ENCODE results near the gene KCND1. TPM values are rescaled to one million over a fixed set of nuclear protein-coding genes. Genes with fewer than 3 reads are reported as not detected.

The KCND1 gene
- polyA plus RNA-seq, 3 donors: 4.9 TPM; not detected in 2

DNA sequence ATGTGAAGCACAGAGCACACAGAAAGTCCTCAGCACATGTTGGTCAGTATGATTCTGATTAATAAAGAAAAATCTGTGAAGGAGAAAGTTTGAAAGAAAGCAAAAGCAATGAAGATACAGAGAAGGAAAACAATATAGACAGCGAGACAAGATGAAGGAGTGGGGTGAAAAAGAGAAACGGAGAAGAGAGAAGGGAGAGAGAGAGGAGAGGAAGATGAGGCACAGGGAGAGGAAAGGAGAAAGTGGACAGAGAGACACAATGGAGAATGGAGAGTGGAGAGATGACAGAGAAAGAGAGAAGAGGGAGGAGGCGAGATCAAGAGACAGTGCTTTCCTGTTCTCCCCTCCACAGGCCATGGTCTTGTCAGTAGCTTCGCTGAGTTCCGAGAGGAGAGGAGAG lies 3.9 kb upstream of the KCND1 start:
- H2AFZ ChIP-seq (ENCODE audit: insufficient read depth, low read depth, low read length, poor library complexity, severe bottlenecking): no peak overlapping the region
- H3K4me3 ChIP-seq (replicated peaks in 1 of 3; ENCODE audit: low read depth in 2 of 3, low read length in 3 of 3): no peak overlapping the region
- no peaks in the 10 kb centered on the region for H3K9me3 ChIP-seq (replicated peaks in 1 of 2; ENCODE audit: control insufficient read depth in 1 of 2, insufficient read depth in 1 of 2, low read length in 2 of 2)
- H3K4me1 ChIP-seq (ENCODE audit: control insufficient read depth in 1 of 2, insufficient read depth in 2 of 2, low read length in 2 of 2): peaks cover 10 to 11% of the 10 kb centered on the region in 2 donors
- H3K79me2 ChIP-seq (ENCODE audit: insufficient read depth, low read length): no peaks in the 10 kb centered on the region
- H3K9ac ChIP-seq (ENCODE audit: insufficient read depth, low read length, poor library complexity, severe bottlenecking): no peak overlapping the region
- 92% methylated on average over 2 of the region's 5 CpGs for WGBS (ENCODE audit: insufficient coverage)
- Mint-ChIP-seq H3K4me3 (no peak overlapping the region), H3K9me3 (no peaks in the 10 kb centered on the region), H3K36me3 (peaks cover 50 to 52% of the 10 kb centered on the region in 2 donors), H3K27ac (peak overlapping the region in 2 of 7 donors; percentile 16 to 48), H3K27me3 (ENCODE audit: low read depth in 3 of 3) (peaks cover 2 to 17% (median 6%) of the 10 kb centered on the region in 3 donors), H3K4me1 (peaks cover 9% of the 10 kb centered on the region)
- H3K4me2 ChIP-seq (replicated peaks; ENCODE audit: extremely low read depth, low read length, poor library complexity, severe bottlenecking): no peak overlapping the region
- H4K20me1 ChIP-seq (ENCODE audit: insufficient read depth, low read length): peaks cover 5% of the 10 kb centered on the region
- TF ChIP-seq CTCF (IDR thresholded peaks at IDR 0.05): no peak
- H3K27ac ChIP-seq (ENCODE audit: low read depth in 1 of 2, low read length in 2 of 2): no peak overlapping the region
- H3K27me3 ChIP-seq (ENCODE audit: control insufficient read depth in 2 of 2, insufficient read depth in 2 of 2, low read length in 2 of 2): peaks cover 0 to 8% of the 10 kb centered on the region in 2 donors
- DNase-seq: no peak
- intact Hi-C loops (cut with micrococcal nuclease): no loop called here
- peaks cover 49 to 60% of the 10 kb centered on the region in 2 donors for H3K36me3 ChIP-seq (replicated peaks in 1 of 2; ENCODE audit: control insufficient read depth in 1 of 2, insufficient read depth in 2 of 2, low read length in 2 of 2)

DNA sequence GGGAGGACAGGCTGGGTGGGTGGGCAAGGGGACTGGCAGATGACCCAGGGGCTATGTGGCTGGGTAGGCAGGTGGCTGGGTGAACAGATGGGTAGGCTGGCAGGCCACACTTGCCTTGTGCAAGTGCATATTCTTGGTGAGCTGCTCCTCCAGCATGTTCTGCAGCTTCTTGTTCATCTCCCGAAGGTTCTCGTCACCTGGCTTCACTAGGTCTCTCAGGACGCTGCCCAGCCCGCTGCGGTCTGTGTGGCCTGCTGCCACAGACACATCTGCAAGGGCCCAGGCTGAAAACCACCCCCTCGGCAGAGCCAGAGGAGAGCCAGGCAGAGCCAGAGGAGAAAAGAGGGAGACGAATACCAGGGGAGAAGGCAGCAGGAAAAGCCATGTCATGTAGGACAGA lies 3.4 kb upstream of the KCND1 start:
- peaks cover 45 to 48% of the 10 kb centered on the region in 2 donors for H3K36me3 Mint-ChIP-seq
- H3K9me3 ChIP-seq (replicated peaks in 1 of 2; ENCODE audit: control insufficient read depth in 1 of 2, insufficient read depth in 1 of 2, low read length in 2 of 2): no peaks in the 10 kb centered on the region
- no peak overlapping the region for H3K4me3 Mint-ChIP-seq
- 97% methylated on average over 5 of the region's 7 CpGs for WGBS (ENCODE audit: insufficient coverage)
- intact Hi-C loops (cut with micrococcal nuclease): no loop called here
- peaks cover 9% of the 10 kb centered on the region for H3K4me1 Mint-ChIP-seq
- peaks cover 10 to 11% of the 10 kb centered on the region in 2 donors for H3K4me1 ChIP-seq (ENCODE audit: control insufficient read depth in 1 of 2, insufficient read depth in 2 of 2, low read length in 2 of 2)
- no peak overlapping the region for H3K4me2 ChIP-seq (replicated peaks; ENCODE audit: extremely low read depth, low read length, poor library complexity, severe bottlenecking)
- no peak overlapping the region for H3K27ac ChIP-seq (ENCODE audit: low read depth in 1 of 2, low read length in 2 of 2)
- no peak overlapping the region for H3K9ac ChIP-seq (ENCODE audit: insufficient read depth, low read length, poor library complexity, severe bottlenecking)
- no peak for TF ChIP-seq CTCF (IDR thresholded peaks at IDR 0.05)
- peaks cover 46 to 55% of the 10 kb centered on the region in 2 donors for H3K36me3 ChIP-seq (replicated peaks in 1 of 2; ENCODE audit: control insufficient read depth in 1 of 2, insufficient read depth in 2 of 2, low read length in 2 of 2)
- no peaks in the 10 kb centered on the region for H3K79me2 ChIP-seq (ENCODE audit: insufficient read depth, low read length)
- no peak for DNase-seq
- no peak overlapping the region for H3K4me3 ChIP-seq (replicated peaks in 1 of 3; ENCODE audit: low read depth in 2 of 3, low read length in 3 of 3)
- no peak overlapping the region for H3K27ac Mint-ChIP-seq
- H2AFZ ChIP-seq (ENCODE audit: insufficient read depth, low read depth, low read length, poor library complexity, severe bottlenecking): no peak overlapping the region
- H3K9me3 Mint-ChIP-seq: no peaks in the 10 kb centered on the region
- peaks cover 2 to 19% (median 11%) of the 10 kb centered on the region in 3 donors for H3K27me3 Mint-ChIP-seq (ENCODE audit: low read depth in 3 of 3)
- peaks cover 5% of the 10 kb centered on the region for H4K20me1 ChIP-seq (ENCODE audit: insufficient read depth, low read length)
- peaks cover 0 to 8% of the 10 kb centered on the region in 2 donors for H3K27me3 ChIP-seq (ENCODE audit: control insufficient read depth in 2 of 2, insufficient read depth in 2 of 2, low read length in 2 of 2)
